PC-9 (cell line): Measurements from ENCODE around the gene NLGN1. TPM values are rescaled to one million over a fixed set of nuclear protein-coding genes. Genes with fewer than 3 reads are reported as not detected.

ENCODE experiments used
- BruUV-seq: library from RNA; stranded (reverse); fragments of 400-500 nt; replicated peaks from 2 replicates; lab custom pipeline; 2021; lab: Mats Ljungman, UMichigan
- CTCF ChIA-PET: fragments of 300-600 bp; sonication (Branson Sonifier 250); formaldehyde crosslinking; loops from one replicate; lab custom pipeline; 2022; ENCODE audit warnings: antibody characterized with exemption; lab: Charles Lee
- POLR2A ChIA-PET: fragments of 300-600 bp; sonication (Branson Sonifier 250); formaldehyde crosslinking; loops from one replicate; lab custom pipeline; 2022; ENCODE audit warnings: antibody characterized with exemption; ENCODE audit not compliant: unreplicated experiment; lab: Charles Lee
- DNase-seq, 2 experiments: peaks; one replicate each; pipeline versions ENCODE4 v3.0.0 to v3.0.0-alpha.2; 2015 to 2022; ENCODE audit warnings: mixed read lengths in 1 of 2
- H2AFZ ChIP-seq: fragments of 200-600 bp; sonication (generic); 2 replicates; pipeline ENCODE4 v1.8.1; 2017; ENCODE audit warnings: antibody characterized with exemption
- H3F3A ChIP-seq: fragments of 200-600 bp; sonication (generic); 2 replicates; pipeline ENCODE4 v1.8.1; 2017; ENCODE audit warnings: antibody characterized with exemption, mild to moderate bottlenecking, low read depth; ENCODE audit not compliant: insufficient read depth
- H3K27ac ChIP-seq: fragments of 200-600 bp; sonication (generic); 2 replicates; pipeline ENCODE4 v1.6.1; 2016; ENCODE audit warnings: mixed run types
- H3K27me3 ChIP-seq: fragments of 200-600 bp; sonication (generic); 2 replicates; pipeline ENCODE4 v1.6.1; 2016; ENCODE audit warnings: low read depth, mixed run types; ENCODE audit not compliant: insufficient read depth
- H3K36me3 ChIP-seq: fragments of 200-600 bp; sonication (generic); 2 replicates; pipeline ENCODE4 v1.6.1; 2016; ENCODE audit warnings: low read depth, mixed run types
- H3K4me1 ChIP-seq: fragments of 200-600 bp; sonication (generic); replicated peaks from 2 replicates; pipeline ENCODE4 v1.6.1; 2016; ENCODE audit warnings: mixed run types; ENCODE audit not compliant: insufficient read depth
- H3K4me2 ChIP-seq: fragments of 200-600 bp; sonication (generic); 2 replicates; pipeline ENCODE4 v1.6.1; 2017; ENCODE audit warnings: mixed run types
- H3K4me3 ChIP-seq: fragments of 200-600 bp; sonication (generic); 2 replicates; pipeline ENCODE4 v1.6.1; 2016; ENCODE audit warnings: mixed run types
- H3K79me2 ChIP-seq: fragments of 200-600 bp; sonication (generic); 2 replicates; pipeline ENCODE4 v1.6.1; 2017; ENCODE audit warnings: low read depth, mixed run types
- H3K9me2 ChIP-seq: fragments of 200-600 bp; sonication (generic); 2 replicates; pipeline ENCODE4 v1.8.1; 2017; ENCODE audit warnings: mild to moderate bottlenecking; ENCODE audit not compliant: insufficient read depth
- H3K9me3 ChIP-seq: fragments of 200-600 bp; sonication (generic); 2 replicates; pipeline ENCODE4 v1.8.1; 2016; ENCODE audit warnings: low read depth; ENCODE audit not compliant: insufficient read depth
- H4K20me1 ChIP-seq: fragments of 200-600 bp; sonication (generic); 2 replicates; pipeline ENCODE4 v1.8.1; 2017; ENCODE audit not compliant: insufficient read depth
- EZH2 ChIP-seq: fragments of 200-600 bp; sonication (generic); IDR thresholded peaks from 2 replicates; pipeline ENCODE4 v1.8.0; 2017; ENCODE audit warnings: antibody characterized with exemption, low read depth
- intact Hi-C: fragments of 100-400 bp; cut with micrococcal nuclease; formaldehyde crosslinking; loops from one replicate; pipeline ENCODE4 v1.10.0; 2022; ENCODE audit not compliant: unreplicated experiment
- total RNA-seq: library from RNA; stranded (reverse); gene quantifications from 2 replicates; pipeline ENCODE4 v1.2.3, GENCODE V29; 2021
- TF ChIP-seq, protein P1 (sequence below): fragments of 200-600 bp; sonication (generic); conservative IDR thresholded peaks from 2 replicates; pipeline ENCODE4 v1.6.1; 2017; ENCODE audit warnings: mixed run types, antibody characterized with exemption, mild to moderate bottlenecking, moderate library complexity

The NLGN1 gene
- total RNA-seq, 1 experiment from 2014 or later: 1.4 TPM

DNA sequence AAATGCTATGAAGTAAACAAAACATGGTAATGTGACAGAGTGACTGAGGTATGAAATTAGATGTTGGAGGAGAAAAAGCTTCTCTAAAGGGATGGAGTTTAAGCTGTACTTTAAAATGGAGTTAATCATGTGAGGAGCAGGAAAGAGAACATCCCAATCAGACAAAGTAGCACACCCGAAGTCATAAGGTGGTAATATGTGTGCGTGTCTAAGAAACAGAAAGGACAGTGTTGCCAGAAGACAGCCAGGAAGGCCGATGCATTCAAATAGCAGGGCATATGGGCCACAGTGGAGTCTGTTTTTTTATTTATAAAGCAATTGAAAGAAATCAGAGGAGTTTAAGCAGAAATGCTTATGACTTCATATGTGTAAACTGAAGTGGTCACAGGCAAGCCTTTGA lies 376.3 kb downstream of the NLGN1 start:
- no peak for DNase-seq
- H3K36me3 ChIP-seq: no peaks in the 10 kb centered on the region
- intact Hi-C loops: no loop called here
- H3F3A ChIP-seq: no peaks in the 10 kb centered on the region
- H3K4me3 ChIP-seq: no peak overlapping the region
- no peak overlapping the region for H3K27ac ChIP-seq
- peaks cover 5% of the 10 kb centered on the region for H3K9me2 ChIP-seq
- no peaks in the 10 kb centered on the region for H3K79me2 ChIP-seq
- H2AFZ ChIP-seq: no peak overlapping the region
- H4K20me1 ChIP-seq: no peaks in the 10 kb centered on the region
- H3K27me3 ChIP-seq: no peaks in the 10 kb centered on the region
- no TSS peak for BruUV-seq
- no peak overlapping the region for H3K4me2 ChIP-seq
- no peaks in the 10 kb centered on the region for H3K9me3 ChIP-seq
- POLR2A ChIA-PET: interaction anchor here (0.6 kb wide), 1 partner anchor 13 kb away, joined by 10 read pairs; no protein-coding TSS in a partner anchor
- CTCF ChIA-PET: no interaction called here
- TF ChIP-seq EZH2: no peak
- TF ChIP-seq, protein P1, sequence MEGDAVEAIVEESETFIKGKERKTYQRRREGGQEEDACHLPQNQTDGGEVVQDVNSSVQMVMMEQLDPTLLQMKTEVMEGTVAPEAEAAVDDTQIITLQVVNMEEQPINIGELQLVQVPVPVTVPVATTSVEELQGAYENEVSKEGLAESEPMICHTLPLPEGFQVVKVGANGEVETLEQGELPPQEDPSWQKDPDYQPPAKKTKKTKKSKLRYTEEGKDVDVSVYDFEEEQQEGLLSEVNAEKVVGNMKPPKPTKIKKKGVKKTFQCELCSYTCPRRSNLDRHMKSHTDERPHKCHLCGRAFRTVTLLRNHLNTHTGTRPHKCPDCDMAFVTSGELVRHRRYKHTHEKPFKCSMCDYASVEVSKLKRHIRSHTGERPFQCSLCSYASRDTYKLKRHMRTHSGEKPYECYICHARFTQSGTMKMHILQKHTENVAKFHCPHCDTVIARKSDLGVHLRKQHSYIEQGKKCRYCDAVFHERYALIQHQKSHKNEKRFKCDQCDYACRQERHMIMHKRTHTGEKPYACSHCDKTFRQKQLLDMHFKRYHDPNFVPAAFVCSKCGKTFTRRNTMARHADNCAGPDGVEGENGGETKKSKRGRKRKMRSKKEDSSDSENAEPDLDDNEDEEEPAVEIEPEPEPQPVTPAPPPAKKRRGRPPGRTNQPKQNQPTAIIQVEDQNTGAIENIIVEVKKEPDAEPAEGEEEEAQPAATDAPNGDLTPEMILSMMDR: no peak
- H3K4me1 ChIP-seq: no peaks in the 10 kb centered on the region

DNA sequence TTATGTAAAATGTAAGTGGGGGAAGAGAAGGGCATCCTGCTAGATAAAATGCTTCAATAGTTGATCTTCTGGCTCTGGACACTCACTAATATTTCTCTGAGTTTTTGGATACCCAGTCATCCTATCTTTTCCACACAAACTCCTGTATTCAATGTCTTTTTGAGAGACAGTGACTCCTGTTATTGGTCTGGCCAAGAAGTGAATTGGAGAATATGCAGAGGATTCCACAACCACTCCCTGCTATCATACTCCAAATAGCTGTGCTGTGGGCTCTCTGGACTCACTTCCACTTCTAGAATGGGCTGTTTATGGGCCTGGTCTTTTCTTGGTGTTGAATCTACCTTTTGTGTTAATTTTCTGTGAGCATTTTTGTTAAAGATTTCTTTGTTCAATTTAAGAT lies 376.8 kb downstream of the NLGN1 start:
- intact Hi-C loops: no loop called here
- POLR2A ChIA-PET: no interaction called here
- Histone ChIP-seq H4K20me1 (no peaks in the 10 kb centered on the region), H3K36me3 (no peaks in the 10 kb centered on the region), H3K4me3 (no peak overlapping the region), H3K4me1 (no peaks in the 10 kb centered on the region), H3F3A (no peaks in the 10 kb centered on the region), H2AFZ (no peak overlapping the region), H3K9me3 (no peaks in the 10 kb centered on the region), H3K79me2 (no peaks in the 10 kb centered on the region), H3K9me2 (peaks cover 5% of the 10 kb centered on the region), H3K27ac (no peak overlapping the region), H3K4me2 (no peak overlapping the region), H3K27me3 (no peaks in the 10 kb centered on the region)
- TF ChIP-seq, protein P1: no peak
- no peak for TF ChIP-seq EZH2
- CTCF ChIA-PET: no interaction called here
- BruUV-seq: no TSS peak
- no peak for DNase-seq

DNA sequence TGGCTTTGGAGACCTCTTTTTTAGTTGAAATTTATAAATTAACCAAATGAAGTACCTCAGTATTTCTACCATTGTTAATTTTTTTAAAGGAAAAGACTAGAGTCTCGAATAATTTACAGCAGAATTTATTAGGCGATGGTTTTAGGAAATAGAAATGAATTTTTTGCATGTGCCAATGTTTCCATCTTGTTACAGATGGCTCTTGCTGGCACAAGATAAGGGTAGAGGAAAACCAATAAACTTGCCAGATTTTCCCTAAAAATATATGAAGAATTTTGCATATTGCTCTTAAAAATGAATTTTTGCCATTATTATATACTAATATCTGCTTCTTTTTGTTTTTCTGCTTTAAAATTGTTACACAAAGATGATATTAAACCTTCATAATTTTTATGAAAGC lies 380.7 kb downstream of the NLGN1 start:
- Histone ChIP-seq H3K9me3 (no peaks in the 10 kb centered on the region), H3K36me3 (no peaks in the 10 kb centered on the region), H3K4me1 (no peaks in the 10 kb centered on the region), H3K9me2 (peaks cover 5% of the 10 kb centered on the region; the same call in 1 of the 2 replicates), H3F3A (no peaks in the 10 kb centered on the region), H3K4me3 (no peak overlapping the region), H3K27me3 (no peaks in the 10 kb centered on the region), H3K27ac (no peak overlapping the region), H3K4me2 (no peak overlapping the region), H2AFZ (no peak overlapping the region), H3K79me2 (no peaks in the 10 kb centered on the region), H4K20me1 (no peaks in the 10 kb centered on the region)
- ChIA-PET POLR2A (no interaction called here), CTCF (no interaction called here)
- no TSS peak for BruUV-seq
- no peak for TF ChIP-seq EZH2
- TF ChIP-seq, protein P1: no peak
- no peak for DNase-seq
- intact Hi-C loops: no loop called here
